Liver (tissue), 3 donors: Measurements from ENCODE around the gene SYF2.

ENCODE experiments used
- ATF3 ChIP-seq: IDR thresholded peaks from 2 replicates; pipeline ENCODE4 v1.6.1; 2016; ENCODE audit warnings: antibody characterized with exemption
- CTCF ChIP-seq: fragments of 150-350 bp; IDR thresholded peaks from 2 replicates; pipeline ENCODE4 v1.5.1; 2017; ENCODE audit warnings: improper control_type of control experiment, low read depth, low read length; ENCODE audit not compliant: missing input control
- EGR1 ChIP-seq, 2 donors: IDR thresholded peaks; 2 replicates each; pipeline ENCODE4 v1.6.1; 2016 to 2018; ENCODE audit warnings: antibody characterized with exemption in 2 of 2, low read depth in 2 of 2
- GABPA ChIP-seq, 2 donors: IDR thresholded peaks in 1 of 2; conservative IDR thresholded peaks in 1 of 2; 2 replicates each; pipeline ENCODE4 v1.6.1; 2016; ENCODE audit warnings: antibody characterized with exemption in 2 of 2, mild to moderate bottlenecking in 1 of 2, moderate library complexity in 1 of 2
- JUND ChIP-seq, 2 donors: IDR thresholded peaks; 2 replicates each; pipeline ENCODE4 v1.6.1; 2016; ENCODE audit warnings: antibody characterized with exemption in 2 of 2
- RAD21 ChIP-seq, 2 donors: IDR thresholded peaks; 2 replicates each; pipeline ENCODE4 v1.6.1; 2016; ENCODE audit warnings: antibody characterized with exemption in 2 of 2, mild to moderate bottlenecking in 2 of 2
- SP1 ChIP-seq: IDR thresholded peaks from 2 replicates; pipeline ENCODE4 v1.6.1; 2018; ENCODE audit warnings: antibody characterized with exemption, mild to moderate bottlenecking
- TAF1 ChIP-seq: conservative IDR thresholded peaks from 2 replicates; pipeline ENCODE4 v1.6.1; 2016; ENCODE audit warnings: antibody characterized with exemption, mild to moderate bottlenecking
- YY1 ChIP-seq: IDR thresholded peaks from 2 replicates; pipeline ENCODE4 v1.6.1; 2016; ENCODE audit warnings: antibody characterized with exemption, mild to moderate bottlenecking
- ZBTB33 ChIP-seq: IDR thresholded peaks from 2 replicates; pipeline ENCODE4 v1.6.1; 2016; ENCODE audit warnings: antibody characterized with exemption
- donor health status: healthy.
- donor health status: healthy.

- TF ChIP-seq GABPA (IDR thresholded peaks at IDR 0.05 in 1 of 2, conservative IDR thresholded peaks at IDR 0.05 in 1 of 2) (no peak), ATF3 (no peak), TAF1 (no peak), YY1 (no peak), JUND (IDR thresholded peaks at IDR 0.05) (no peak), CTCF (no peak), RAD21 (IDR thresholded peaks at IDR 0.05) (no peak), ZBTB33 (no peak), SP1 (no peak), EGR1 (IDR thresholded peaks at IDR 0.05; ENCODE audit: low read depth in 2 of 2) (no peak)
Measured at GRCh38 chr1:25192154-25192553, 40.1 kb downstream of the SYF2 start.
